Hindlimb muscle (tissue), 1 donor: ENCODE results near the gene ST8SIA5. TPM values are rescaled to one million over a fixed set of nuclear protein-coding genes. Genes with fewer than 3 reads are reported as not detected.
"Not testable (repeated sequence)": the region's sequence is repeated elsewhere in the genome, so short reads cannot be mapped to it uniquely, and the experiment has no call there.

Experiments used
- DNase-seq: peaks from one replicate; pipeline ENCODE4 v3.0.0-alpha.2; 2013
- polyA plus RNA-seq: library from polyadenylated mRNA; unstranded; fragments of 120-200 nt; gene quantifications from one replicate; pipeline ENCODE4 v1.2.1, GENCODE V29; 2013; ENCODE audit not compliant: insufficient read length

ST8SIA5 gene
- 6.9 TPM for polyA plus RNA-seq

DNA sequence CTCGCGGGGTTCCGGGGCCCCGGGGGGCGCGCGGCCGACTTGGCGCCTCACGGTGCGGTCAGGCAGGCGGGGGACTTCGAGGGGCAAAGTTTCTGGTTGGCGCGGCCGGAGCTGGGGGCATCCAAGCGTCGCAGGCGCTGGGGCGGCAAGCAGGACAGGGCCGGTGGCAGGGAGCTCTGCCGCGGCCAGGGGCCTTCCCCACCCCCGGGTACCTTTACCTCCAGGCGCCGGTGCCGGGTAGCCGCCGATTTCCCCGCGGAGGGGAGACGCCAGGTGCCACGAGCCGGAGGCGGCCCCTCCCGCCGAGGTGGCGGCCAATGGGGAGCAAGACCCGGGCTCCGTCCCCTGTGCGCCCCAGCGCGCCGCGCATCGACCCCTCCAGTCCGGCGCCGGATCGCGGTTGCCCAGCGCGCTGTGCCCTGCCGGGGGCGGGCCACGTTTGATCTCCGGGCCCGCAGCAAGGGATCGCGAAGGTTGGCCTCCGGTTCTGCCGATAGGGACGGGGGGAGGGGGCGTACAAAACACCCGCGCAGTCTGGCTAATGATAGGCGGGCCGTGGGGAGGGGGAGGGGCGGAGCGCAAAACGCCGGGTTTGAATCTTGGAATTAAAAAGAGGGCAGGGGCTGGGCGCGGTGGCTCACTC, at the start of gene ST8SIA5:
Gene ST8SIA5, minus strand, starts transcription at position 495 of the 643 bp plus-strand sequence. CDS start 545 bp downstream, outside the sequence.
- DNase-seq = no peak

DNA sequence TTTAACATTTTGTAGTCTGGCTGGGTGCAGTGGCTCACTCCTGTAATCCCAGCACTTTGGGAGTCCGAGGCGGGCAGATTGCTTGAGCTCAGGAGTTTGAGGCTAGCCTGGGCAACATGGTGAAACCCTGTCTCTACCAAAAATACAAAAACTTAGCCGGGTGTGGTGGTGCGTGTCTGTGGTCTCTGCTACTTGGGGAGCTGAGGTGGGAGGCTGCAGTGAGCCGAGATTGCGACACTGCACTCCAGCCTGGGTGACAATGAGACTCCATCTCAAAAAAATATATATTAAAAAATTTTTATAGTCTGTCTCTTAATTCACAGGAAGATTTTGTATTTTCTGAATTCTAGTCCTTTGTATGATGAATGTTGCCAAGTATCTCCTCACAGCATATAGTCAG, 39.1 kb upstream of the ST8SIA5 start:
- not testable (repeated sequence) for DNase-seq

DNA sequence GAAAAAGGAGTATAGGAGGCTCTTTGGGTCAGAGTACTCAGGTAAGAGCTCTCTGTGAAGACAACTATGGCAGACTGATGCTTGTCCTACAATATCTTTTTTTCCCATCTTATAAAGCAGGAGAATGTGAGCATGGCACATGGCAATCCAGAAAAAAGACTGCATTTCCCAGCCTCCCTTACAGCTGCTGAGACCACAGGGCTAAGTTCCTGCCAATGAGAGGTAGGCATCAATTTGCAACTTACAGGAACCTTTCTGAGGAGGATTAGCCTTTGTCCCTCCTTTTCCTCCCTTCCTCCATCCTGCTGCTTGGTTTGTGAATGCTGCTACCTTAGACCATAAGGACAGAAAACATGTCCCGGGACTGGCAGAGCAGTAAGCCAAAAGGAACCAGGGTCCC, 37.8 kb upstream of the ST8SIA5 start:
- no peak for DNase-seq

DNA sequence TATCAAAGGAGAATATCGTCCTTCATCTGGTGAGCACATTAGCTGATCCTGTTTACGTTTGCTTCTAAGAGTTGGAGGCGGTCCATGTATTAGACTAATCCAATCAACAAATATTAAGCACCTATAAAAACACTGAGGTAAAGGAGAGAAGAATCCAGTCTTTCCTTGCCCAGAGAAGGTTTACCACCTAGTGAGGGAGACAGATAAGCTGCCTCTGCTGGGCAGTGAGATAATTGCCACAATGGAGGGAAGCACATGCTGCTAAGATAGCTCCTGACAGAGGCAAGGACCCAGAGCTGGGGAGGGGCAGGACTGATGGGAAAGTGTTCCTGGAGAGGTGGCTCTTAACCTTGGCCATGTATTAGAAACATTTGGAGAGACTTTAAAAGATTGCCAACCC, 36.7 kb upstream of the ST8SIA5 start:
- no peak for DNase-seq

DNA sequence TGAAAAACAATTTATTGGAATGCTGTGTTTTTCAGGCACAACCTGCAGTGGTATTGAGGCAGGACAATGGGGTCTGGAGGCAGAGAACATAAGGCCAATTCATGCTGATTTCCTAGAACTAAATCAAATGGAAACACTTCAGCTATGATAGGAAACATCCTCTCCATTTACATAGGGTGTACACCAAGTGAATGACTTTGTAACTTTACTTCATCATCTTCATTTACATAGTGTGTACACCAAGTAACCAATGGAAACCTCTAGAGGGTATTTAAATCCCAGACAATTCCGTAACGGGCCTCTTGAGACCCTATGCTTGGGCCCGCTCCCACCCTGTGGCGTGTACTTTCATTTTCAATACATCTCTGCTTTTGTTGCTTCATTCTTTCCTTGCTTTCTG, 32.2 kb upstream of the ST8SIA5 start:
- DNase-seq = no peak

DNA sequence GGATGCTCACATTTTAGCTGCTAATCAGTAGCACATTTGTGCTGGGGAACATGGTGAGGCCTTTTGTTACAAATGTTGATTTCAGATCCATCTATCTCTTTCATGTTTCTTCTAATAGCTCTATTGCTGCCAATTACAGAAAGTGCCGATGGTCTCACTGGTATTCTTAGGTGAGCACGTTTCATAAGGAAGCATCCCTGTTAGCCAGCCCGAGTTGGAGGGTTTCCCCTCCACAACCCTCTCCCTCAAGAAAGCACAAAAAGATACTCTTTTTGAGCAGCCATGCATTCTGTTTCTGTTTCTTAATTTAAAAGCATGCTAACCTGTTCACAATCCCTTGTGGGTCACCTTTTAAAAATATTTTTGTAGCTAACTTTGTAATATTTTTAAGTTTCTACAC, 30.8 kb upstream of the ST8SIA5 start:
- DNase-seq = no peak

- no peak for DNase-seq
These were observed 15.5 kb upstream of the ST8SIA5 start for GRCh38 chr18:46772357-46772756.

DNA sequence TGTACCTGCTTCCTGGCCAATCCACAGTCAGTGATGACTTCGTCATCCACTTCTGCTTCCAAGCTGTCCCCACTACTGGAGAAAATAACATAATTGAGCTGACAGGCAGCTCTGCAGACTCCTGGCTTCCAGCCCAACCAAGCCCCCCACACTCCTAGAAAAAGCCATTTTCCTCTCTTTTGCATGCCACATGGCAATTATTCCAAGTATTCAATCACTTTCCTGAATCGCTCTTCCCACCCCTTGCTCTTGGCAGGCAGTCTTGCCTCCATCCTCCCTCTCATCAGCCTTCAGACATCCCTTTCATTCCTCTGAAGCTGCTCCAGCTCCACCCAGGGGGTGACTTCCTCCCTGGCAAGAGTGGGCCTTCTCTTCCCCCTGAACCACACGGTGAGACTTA, 14.3 kb upstream of the ST8SIA5 start:
- DNase-seq = no peak

DNA sequence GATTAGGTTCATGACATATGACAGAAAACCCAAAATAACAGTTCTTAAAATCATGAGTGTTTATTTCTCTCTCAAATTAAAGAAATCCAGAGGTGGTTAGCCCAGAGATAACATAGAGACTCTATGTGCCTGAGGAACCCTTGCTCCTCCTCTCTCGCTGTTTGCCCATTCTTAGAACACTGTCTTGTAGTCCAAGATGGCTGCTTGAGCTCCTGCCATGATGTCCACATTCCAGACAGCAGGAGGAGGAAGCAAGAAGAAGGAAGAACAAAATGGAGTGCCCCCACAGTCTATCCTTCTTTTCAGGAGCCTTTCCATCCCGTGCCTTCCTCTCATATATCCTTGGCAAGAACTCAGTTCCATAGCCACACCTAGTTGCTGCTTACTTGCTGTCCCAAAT, 13.9 kb upstream of the ST8SIA5 start:
- DNase-seq = no peak

DNA sequence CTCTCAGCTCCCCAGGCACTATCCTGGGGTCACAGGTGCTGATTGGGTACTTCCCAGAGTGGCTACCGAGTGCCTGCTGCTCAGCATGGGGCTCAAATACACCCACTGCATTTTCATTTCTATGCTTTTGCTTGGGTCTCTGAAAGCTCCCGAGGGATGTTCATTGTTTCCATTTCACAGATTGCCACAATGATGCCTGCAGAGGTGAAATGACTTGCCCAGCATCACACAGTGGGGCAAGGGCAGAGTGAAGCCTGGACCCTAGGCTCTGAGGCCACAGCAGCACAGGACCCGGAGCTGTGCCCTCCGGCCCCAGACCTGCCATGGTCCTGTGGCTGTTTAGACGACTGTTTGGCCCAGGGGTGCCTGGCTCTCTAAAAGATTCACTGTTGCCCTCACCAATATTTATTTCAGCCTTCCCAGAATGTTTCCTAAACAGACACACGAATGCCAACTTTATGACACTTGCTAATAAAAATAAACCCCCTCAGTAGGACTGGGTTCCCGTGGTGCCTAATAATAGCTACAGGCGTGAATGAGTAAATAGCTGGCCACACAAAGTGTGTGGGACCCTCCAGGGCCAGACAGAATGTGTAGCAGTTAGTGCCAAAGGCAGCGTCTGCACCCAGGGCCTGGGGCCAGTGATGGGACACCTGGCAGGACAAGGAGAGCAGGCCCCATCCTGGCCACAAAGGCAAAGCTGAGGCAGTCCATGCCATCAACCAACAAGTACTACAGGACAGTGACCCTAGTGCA, 11.5 kb upstream of the ST8SIA5 start:
- no peak for DNase-seq

- no peak for DNase-seq
These were observed 10.4 kb upstream of the ST8SIA5 start for GRCh38 chr18:46767217-46767616.

DNA sequence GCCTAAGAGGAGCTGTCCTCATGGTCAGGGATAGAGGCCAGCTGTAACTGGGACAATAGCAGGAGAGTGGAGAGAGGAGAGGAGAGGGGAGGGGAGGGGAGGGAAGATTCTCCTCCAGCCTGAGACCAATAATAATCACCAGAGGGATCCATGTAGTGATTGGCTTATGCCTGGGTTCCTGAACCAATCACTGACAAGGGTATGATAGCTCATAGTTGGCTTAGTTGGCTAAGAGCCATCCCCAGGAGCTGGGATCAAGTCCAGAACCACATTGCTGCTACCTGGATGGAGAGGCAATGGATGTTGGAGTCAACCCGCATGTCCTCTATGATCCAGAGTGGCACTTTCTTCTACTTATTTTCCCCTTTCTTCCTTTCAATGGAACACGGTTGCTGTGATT, 7.7 kb upstream of the ST8SIA5 start:
- no peak for DNase-seq

DNA sequence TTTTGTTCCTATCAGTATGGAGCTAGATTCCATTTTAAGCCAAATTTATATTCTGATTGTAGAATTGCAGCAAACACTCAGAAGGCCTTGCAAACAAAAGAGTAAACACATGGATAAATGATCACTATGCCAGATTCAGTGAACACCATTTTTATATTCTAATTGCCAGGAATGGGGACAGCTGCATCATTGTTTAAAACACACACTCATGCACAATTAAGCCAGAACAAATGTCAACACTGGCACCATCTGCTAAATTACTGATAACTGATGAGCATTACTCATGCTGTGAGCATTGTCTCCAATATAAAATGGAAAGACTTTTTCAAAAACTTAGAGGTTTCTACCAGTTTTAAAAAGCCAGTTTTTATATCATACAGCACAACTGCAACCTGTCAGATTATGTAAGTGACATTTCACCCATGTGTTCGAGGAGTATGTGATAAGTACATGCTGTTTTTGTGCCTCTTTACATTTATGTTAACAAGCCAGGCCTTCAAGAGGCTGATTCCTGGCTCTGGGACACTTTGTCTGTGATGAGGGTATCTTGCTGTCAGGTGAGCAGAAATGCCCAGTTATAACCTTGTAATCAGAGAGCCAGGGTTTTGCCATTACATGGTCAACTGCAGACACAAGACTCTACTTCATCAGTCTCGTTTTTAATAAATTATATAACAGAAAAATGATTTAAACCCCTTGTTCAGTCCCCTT, 4.4 kb upstream of the ST8SIA5 start:
- no peak for DNase-seq

- no peak for DNase-seq
These were observed 3.0 kb upstream of the ST8SIA5 start for GRCh38 chr18:46759890-46760289.

DNA sequence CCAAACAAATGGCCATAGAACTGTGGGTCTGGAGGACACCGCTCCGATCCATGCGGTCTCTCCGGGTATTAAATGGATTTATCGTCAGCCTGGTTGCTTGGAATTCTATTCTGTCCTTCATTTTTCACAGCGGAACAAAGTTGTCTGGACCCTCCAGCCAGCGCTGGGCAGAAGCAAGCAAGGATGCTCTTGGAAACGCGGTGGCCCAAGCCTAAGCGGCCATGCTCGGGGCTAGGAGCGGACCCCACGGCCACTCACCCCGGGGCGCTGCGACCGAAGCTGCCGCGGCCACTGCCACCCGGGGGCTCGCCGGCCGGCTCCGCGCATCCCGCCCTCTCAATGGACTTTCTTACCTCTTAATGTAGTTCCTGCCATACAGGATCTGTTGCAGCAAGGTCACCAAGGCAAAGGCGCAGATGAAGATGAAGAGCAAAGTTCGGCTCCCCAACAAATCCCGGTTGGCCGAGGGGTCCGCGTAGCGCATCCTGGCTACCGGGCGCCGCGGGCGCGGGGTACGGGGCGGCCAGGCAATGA, 761 bp downstream of the ST8SIA5 start:
- DNase-seq = no peak

- no peak for DNase-seq
These were observed 1.4 kb downstream of the ST8SIA5 start for GRCh38 chr18:46755315-46756024.

- no peak for DNase-seq
These were observed 2.1 kb downstream of the ST8SIA5 start for GRCh38 chr18:46754661-46755292.

- no peak for DNase-seq
These were observed 2.7 kb downstream of the ST8SIA5 start for GRCh38 chr18:46754188-46754587.

DNA sequence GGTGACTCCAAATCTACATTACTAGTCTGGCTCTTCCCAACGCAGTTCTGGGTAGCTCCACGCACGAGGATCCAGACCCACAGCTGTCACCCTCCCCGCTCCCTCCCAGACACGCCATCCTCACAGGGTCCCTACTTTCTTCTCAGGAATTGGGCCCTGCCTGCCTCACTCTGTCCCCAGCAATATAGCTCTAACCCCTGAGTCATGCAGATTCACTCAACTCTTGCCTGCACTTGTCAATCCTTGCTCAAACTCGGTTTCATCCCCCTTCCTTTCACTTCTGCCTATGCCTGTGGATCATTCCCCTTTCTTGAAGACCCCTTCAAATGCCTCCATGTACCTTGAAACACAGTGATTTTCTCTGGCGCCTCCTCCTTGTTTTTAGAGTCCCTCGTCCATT, 5.0 kb downstream of the ST8SIA5 start:
- no peak for DNase-seq

- no peak for DNase-seq
These were observed 6.2 kb downstream of the ST8SIA5 start for GRCh38 chr18:46750626-46751025.

DNA sequence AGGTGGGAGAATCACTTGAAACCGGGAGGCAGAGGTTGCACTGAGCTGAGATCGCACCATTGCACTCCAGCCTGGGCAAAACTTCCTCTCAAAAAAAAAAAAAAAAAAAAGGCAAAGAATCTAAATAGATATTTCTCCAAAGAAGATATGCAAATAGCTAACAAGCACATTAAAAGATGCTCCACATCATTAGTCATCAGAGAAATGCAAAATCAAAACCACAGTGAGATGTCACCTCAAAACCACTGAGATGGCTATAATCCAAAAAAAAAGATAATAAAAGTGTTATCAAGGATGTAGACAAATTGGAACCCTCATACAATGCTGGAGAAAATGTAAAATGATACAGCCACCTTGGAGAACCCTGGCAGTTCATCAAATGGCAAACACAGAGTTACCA, 8.4 kb downstream of the ST8SIA5 start:
- no peak for DNase-seq

DNA sequence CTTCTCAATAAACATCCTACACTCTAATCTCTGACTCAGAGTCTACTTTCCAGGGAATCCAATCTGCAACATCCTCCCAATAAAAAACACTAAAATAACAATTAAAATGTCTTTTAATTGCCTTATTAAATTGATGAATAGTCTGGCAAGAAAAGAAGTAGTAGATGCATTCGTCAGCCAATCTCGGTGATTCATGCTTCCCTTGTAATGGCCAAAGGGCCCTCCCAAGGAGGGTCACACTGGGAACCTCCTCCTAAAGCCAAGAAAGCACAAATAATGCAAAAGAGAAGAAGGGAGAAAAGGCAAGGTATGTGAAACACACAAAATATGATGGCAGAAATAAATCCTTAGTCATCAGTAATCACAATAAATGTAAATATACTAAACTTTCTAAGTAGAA, 16.8 kb downstream of the ST8SIA5 start:
- no peak for DNase-seq
